Gastroesophageal sphincter (tissue), 3 donors: Measurements from ENCODE around the gene GNAQ.

Experiments
- CTCF ChIP-seq, 4 experiments: fragments of 200-600 bp in 2 of 4; fragments of 450-650 bp in 2 of 4; sonication (generic) in 1 of 4; IDR thresholded peaks; one replicate each; pipeline ENCODE4 v1.5.1; 2017 to 2019; ENCODE audit warnings: antibody characterized with exemption in 4 of 4, mild to moderate bottlenecking in 2 of 4, moderate library complexity in 2 of 4
- EP300 ChIP-seq: sonication (generic); formaldehyde crosslinking; IDR thresholded peaks from one replicate; pipeline ENCODE4 v1.6.1; 2017; ENCODE audit warnings: antibody characterized with exemption, mild to moderate bottlenecking
- POLR2A ChIP-seq, 2 donors: fragments of 450-650 bp; IDR thresholded peaks; one replicate each; pipeline ENCODE4 v1.6.1; 2017; ENCODE audit warnings: antibody characterized with exemption in 2 of 2, mild to moderate bottlenecking in 2 of 2, moderate library complexity in 1 of 2
- POLR2AphosphoS5 ChIP-seq: sonication (generic); formaldehyde crosslinking; IDR thresholded peaks from one replicate; pipeline ENCODE4 v1.6.1; 2017; ENCODE audit warnings: antibody characterized with exemption

DNA sequence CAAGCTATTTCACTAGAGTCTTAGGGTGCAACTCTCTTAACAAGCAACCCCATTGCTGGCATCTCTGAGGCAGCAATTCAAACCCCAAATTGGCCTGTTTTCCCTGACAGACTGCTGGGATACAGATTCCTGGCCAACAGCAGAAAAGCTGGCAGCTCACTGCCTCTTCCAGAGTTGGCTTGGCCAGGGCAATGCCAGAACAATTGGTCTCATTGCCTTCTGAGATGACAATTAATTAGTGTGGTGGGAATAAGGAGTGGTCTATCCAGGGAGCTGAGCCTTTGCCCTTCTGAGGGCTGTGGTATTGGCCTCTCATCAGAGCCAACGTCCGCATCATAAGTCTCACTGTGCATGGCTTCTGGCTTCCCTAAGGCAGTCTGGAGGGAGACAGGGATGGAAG is 183.2 kb downstream of the GNAQ start:
- TF ChIP-seq CTCF (IDR thresholded peaks at IDR 0.05): no peak
- TF ChIP-seq POLR2A (IDR thresholded peaks at IDR 0.05): no peak
- no peak for TF ChIP-seq EP300
- no peak for TF ChIP-seq POLR2AphosphoS5
